HCT116 (cell line): ENCODE data around the gene BCR. TPM values are rescaled to one million over a fixed set of nuclear protein-coding genes. Genes with fewer than 3 reads are reported as not detected.

Experiments
- ATAC-seq: fragments of 200-7000 bp; cut with Tn5 transposase; 2 replicates; pipeline ENCODE4 v1.9.1; 2020; ENCODE audit warnings: mild to moderate bottlenecking, moderate library complexity
- BruUV-seq: library from RNA; stranded (reverse); fragments of 400-500 nt; replicated peaks from 2 replicates; lab custom pipeline; 2021; lab: Mats Ljungman, UMichigan
- CTCF ChIA-PET: fragments of 300-600 bp; sonication (Branson Sonifier 250); formaldehyde crosslinking; loops from one replicate; lab custom pipeline; 2021; ENCODE audit warnings: antibody characterized with exemption; lab: Charles Lee
- POLR2A ChIA-PET: fragments of 300-600, 350-600 bp; sonication (Branson Sonifier 250); formaldehyde crosslinking; loops from one replicate; lab custom pipeline; 2021; ENCODE audit warnings: antibody characterized with exemption; lab: Charles Lee
- RAD21 ChIA-PET, 2 experiments: fragments of 300-600 bp; sonication (Branson Sonifier 250); formaldehyde crosslinking; loops; one replicate each; lab custom pipeline; 2023; ENCODE audit warnings: low total read pairs in 2 of 2; ENCODE audit not compliant: uncharacterized antibody in 2 of 2, unreplicated experiment in 2 of 2, low non-redundant PET in 1 of 2; lab: Charles Lee
- DNase-seq: peaks from one replicate; pipeline ENCODE4 v3.0.0-alpha.2; 2010; ENCODE audit warnings: low read depth, low spot score
- H2AFZ ChIP-seq: fragments of 200-600 bp; shearing (Covaris generic), sonication (generic); 2 replicates; pipeline ENCODE4 v1.6.1; 2017; ENCODE audit warnings: low read depth, mixed run types, mixed read lengths, antibody characterized with exemption, low read length; ENCODE audit not compliant: poor library complexity, severe bottlenecking
- H3K27ac ChIP-seq: 2 replicates; pipeline ENCODE4 v1.5.1; 2012; ENCODE audit warnings: low read depth, low read length
- H3K27me3 ChIP-seq: fragments of 200-600 bp; sonication (generic); 2 replicates; pipeline ENCODE4 v1.6.1; 2016; ENCODE audit warnings: mixed run types, low read length, mixed read lengths; ENCODE audit not compliant: insufficient read depth
- H3K36me3 ChIP-seq, 2 experiments: fragments of 200-500 bp in 1 of 2; fragments of 200-600 bp in 1 of 2; sonication (Bioruptor generic) in 1 of 2; sonication (generic) in 1 of 2; 2 replicates each; pipeline versions ENCODE4 v1.5.1 to v1.6.1; 2014 to 2016; ENCODE audit warnings: low read length in 2 of 2, inconsistent platforms in 1 of 2, mixed read lengths in 1 of 2, mixed run types in 1 of 2; ENCODE audit not compliant: insufficient read depth in 2 of 2, control insufficient read depth in 1 of 2
- H3K4me1 ChIP-seq, 2 experiments: fragments of 200-600 bp in 1 of 2; sonication (generic) in 1 of 2; 2 replicates each; pipeline versions ENCODE4 v1.5.1 to v1.6.1; 2012 to 2017; ENCODE audit warnings: low read length in 2 of 2, inconsistent platforms in 1 of 2, mild to moderate bottlenecking in 1 of 2, mixed read lengths in 1 of 2, mixed run types in 1 of 2, moderate library complexity in 1 of 2; ENCODE audit not compliant: insufficient read depth in 2 of 2, control insufficient read depth in 1 of 2
- H3K4me2 ChIP-seq: fragments of 200-600 bp; sonication (generic); 2 replicates; pipeline ENCODE4 v1.6.1; 2017; ENCODE audit warnings: mixed run types, low read length, mixed read lengths
- H3K4me3 ChIP-seq, 2 experiments: fragments of 200-600 bp in 1 of 2; sonication (generic) in 1 of 2; replicated peaks in 1 of 2; 2 replicates each; pipeline ENCODE4 v1.5.1; 2011 to 2016; ENCODE audit warnings: low read length in 2 of 2, control low read depth in 1 of 2, low read depth in 1 of 2, mild to moderate bottlenecking in 1 of 2, mixed read lengths in 1 of 2, mixed run types in 1 of 2
- H3K79me2 ChIP-seq: fragments of 200-600 bp; sonication (generic); 2 replicates; pipeline ENCODE4 v1.6.1; 2017; ENCODE audit warnings: mild to moderate bottlenecking, mixed run types, low read length, moderate library complexity, mixed read lengths; ENCODE audit not compliant: insufficient read depth
- H3K9ac ChIP-seq: fragments of 200-600 bp; sonication (generic); 2 replicates; pipeline ENCODE4 v1.6.1; 2016; ENCODE audit warnings: low read length, mixed read lengths
- H3K9me2 ChIP-seq: fragments of 200-600 bp; sonication (generic), shearing (Covaris generic); 2 replicates; pipeline ENCODE4 v1.6.1; 2017; ENCODE audit warnings: mixed run types, mild to moderate bottlenecking, moderate library complexity; ENCODE audit not compliant: insufficient read depth
- H3K9me3 ChIP-seq, 2 experiments: fragments of 200-500 bp in 1 of 2; fragments of 200-600 bp in 1 of 2; sonication (Bioruptor generic) in 1 of 2; sonication (generic) in 1 of 2; 2 replicates each; pipeline ENCODE4 v1.6.1; 2014 to 2017; ENCODE audit warnings: low read length in 2 of 2, mixed read lengths in 2 of 2, inconsistent platforms in 1 of 2, low read depth in 1 of 2, mild to moderate bottlenecking in 1 of 2, mixed run types in 1 of 2, moderate library complexity in 1 of 2; ENCODE audit not compliant: control insufficient read depth in 1 of 2, insufficient read depth in 1 of 2
- H4K20me1 ChIP-seq: fragments of 200-600 bp; sonication (generic), shearing (Covaris generic); 2 replicates; pipeline ENCODE4 v1.6.1; 2017; ENCODE audit warnings: mixed run types, mild to moderate bottlenecking, moderate library complexity; ENCODE audit not compliant: insufficient read depth
- CBX3 ChIP-seq: IDR thresholded peaks from 2 replicates; pipeline ENCODE4 v1.6.1; 2012; ENCODE audit warnings: low read depth
- EGR1 ChIP-seq: IDR thresholded peaks from 2 replicates; pipeline ENCODE4 v1.6.1; 2012; ENCODE audit warnings: low read depth
- intact Hi-C: fragments of 100-400 bp; cut with micrococcal nuclease; formaldehyde crosslinking; loops from 2 replicates; pipeline ENCODE4 v1.10.0; 2022
- total RNA-seq: library from RNA; stranded (reverse); gene quantifications from one replicate; pipeline ENCODE4 v1.2.1, GENCODE V29; 2021; ENCODE audit not compliant: unreplicated experiment
- TF ChIP-seq, protein P1 (sequence below), 3 experiments: fragments of 200-600 bp in 1 of 3; sonication (generic) in 1 of 3; IDR thresholded peaks in 2 of 3; conservative IDR thresholded peaks in 1 of 3; 2 replicates each; pipeline ENCODE4 v1.5.1; 2012 to 2017; ENCODE audit warnings: low read depth in 2 of 3, low read length in 2 of 3, antibody characterized with exemption in 1 of 3, borderline replicate concordance in 1 of 3, control low read depth in 1 of 3, mild to moderate bottlenecking in 1 of 3, mixed read lengths in 1 of 3, mixed run types in 1 of 3, moderate library complexity in 1 of 3; ENCODE audit not compliant: insufficient read depth in 1 of 3
- TF ChIP-seq, protein P2 (sequence below): IDR thresholded peaks from 2 replicates; pipeline ENCODE4 v1.6.1; 2012; ENCODE audit warnings: low read depth
- TF ChIP-seq, protein P3 (sequence below): IDR thresholded peaks from 2 replicates; pipeline ENCODE4 v1.6.1; 2012

BCR gene
- total RNA-seq, 1 experiment from 2014 or later, result 39.7 TPM

DNA sequence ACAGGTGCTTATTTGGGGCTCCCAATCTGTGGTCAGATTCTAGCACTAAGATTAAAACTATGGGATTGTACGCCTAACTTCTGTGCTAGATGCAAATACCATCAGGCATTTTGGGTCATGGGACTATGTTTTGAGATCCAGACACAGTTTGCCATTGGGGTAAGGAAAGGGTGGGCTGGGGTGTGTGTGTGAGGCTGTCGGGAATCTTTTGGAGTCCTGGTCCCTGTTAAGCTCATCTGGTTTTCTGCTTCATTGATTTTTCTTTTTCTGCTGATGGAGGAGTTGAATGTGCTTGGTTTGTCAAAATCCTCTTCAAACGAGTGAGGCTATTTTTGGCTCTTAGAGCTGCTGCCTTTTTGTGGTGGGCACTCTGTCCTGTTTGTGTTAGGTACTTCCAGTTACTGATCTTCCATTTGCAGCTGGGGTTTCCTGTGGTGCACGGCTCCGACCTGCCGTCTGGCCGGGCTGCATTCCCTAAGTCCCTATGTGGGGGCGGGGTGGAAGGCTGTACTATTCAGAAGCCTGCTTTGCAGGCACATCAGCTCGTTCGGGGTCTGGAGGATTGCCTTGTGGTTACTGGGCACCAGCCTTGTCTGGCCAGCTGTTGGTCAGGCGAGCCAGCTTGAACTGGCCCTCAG is 2.9 kb downstream of the BCR start:
- Histone ChIP-seq H3K27ac (no peak overlapping the region), H3K9ac (peak overlapping the region; percentile 19; the same call in 1 of the 2 replicates), H3K4me3 (peak overlapping the region in 1 of 2 experiments; percentile 69; a peak in 2 of 4 replicates)
- CTCF ChIA-PET, result interaction anchor here (1.8 kb wide), 1 partner anchor 99 kb away, joined by 7 read pairs; no protein-coding TSS in a partner anchor
- intact Hi-C loops, result no loop called here
- RAD21 ChIA-PET, result no interaction called here
- POLR2A ChIA-PET, result no interaction called here
- BruUV-seq, result no TSS peak
- TF ChIP-seq EGR1 (no peak), CBX3 (no peak)
- TF ChIP-seq, protein P1, sequence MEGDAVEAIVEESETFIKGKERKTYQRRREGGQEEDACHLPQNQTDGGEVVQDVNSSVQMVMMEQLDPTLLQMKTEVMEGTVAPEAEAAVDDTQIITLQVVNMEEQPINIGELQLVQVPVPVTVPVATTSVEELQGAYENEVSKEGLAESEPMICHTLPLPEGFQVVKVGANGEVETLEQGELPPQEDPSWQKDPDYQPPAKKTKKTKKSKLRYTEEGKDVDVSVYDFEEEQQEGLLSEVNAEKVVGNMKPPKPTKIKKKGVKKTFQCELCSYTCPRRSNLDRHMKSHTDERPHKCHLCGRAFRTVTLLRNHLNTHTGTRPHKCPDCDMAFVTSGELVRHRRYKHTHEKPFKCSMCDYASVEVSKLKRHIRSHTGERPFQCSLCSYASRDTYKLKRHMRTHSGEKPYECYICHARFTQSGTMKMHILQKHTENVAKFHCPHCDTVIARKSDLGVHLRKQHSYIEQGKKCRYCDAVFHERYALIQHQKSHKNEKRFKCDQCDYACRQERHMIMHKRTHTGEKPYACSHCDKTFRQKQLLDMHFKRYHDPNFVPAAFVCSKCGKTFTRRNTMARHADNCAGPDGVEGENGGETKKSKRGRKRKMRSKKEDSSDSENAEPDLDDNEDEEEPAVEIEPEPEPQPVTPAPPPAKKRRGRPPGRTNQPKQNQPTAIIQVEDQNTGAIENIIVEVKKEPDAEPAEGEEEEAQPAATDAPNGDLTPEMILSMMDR (IDR thresholded peaks at IDR 0.05 in 2 of 3, conservative IDR thresholded peaks at IDR 0.05 in 1 of 3; ENCODE audit: borderline replicate concordance in 1 of 3, insufficient read depth in 1 of 3, low read depth in 2 of 3, low read length in 2 of 3), result no peak
- TF ChIP-seq, protein P2, sequence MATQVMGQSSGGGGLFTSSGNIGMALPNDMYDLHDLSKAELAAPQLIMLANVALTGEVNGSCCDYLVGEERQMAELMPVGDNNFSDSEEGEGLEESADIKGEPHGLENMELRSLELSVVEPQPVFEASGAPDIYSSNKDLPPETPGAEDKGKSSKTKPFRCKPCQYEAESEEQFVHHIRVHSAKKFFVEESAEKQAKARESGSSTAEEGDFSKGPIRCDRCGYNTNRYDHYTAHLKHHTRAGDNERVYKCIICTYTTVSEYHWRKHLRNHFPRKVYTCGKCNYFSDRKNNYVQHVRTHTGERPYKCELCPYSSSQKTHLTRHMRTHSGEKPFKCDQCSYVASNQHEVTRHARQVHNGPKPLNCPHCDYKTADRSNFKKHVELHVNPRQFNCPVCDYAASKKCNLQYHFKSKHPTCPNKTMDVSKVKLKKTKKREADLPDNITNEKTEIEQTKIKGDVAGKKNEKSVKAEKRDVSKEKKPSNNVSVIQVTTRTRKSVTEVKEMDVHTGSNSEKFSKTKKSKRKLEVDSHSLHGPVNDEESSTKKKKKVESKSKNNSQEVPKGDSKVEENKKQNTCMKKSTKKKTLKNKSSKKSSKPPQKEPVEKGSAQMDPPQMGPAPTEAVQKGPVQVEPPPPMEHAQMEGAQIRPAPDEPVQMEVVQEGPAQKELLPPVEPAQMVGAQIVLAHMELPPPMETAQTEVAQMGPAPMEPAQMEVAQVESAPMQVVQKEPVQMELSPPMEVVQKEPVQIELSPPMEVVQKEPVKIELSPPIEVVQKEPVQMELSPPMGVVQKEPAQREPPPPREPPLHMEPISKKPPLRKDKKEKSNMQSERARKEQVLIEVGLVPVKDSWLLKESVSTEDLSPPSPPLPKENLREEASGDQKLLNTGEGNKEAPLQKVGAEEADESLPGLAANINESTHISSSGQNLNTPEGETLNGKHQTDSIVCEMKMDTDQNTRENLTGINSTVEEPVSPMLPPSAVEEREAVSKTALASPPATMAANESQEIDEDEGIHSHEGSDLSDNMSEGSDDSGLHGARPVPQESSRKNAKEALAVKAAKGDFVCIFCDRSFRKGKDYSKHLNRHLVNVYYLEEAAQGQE, result no peak
- TF ChIP-seq, protein P3, sequence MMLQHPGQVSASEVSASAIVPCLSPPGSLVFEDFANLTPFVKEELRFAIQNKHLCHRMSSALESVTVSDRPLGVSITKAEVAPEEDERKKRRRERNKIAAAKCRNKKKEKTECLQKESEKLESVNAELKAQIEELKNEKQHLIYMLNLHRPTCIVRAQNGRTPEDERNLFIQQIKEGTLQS, result no peak
- TF ChIP-seq, all 23 proteins: peak for 0
- Histone ChIP-seq H3K9me3 (no peaks in the 10 kb centered on the region), H3K27me3 (no peaks in the 10 kb centered on the region), H3K79me2 (peaks cover 70% of the 10 kb centered on the region), H3K4me1 (peaks cover 34 to 47% of the 10 kb centered on the region in 2 experiments), H3K9me2 (no peaks in the 10 kb centered on the region), H4K20me1 (peaks cover 10% of the 10 kb centered on the region; the same call in 1 of the 2 replicates), H2AFZ (no peak overlapping the region), H3K4me2 (peak overlapping the region; percentile 83), H3K36me3 (peaks cover 0 to 20% of the 10 kb centered on the region in 2 experiments; a peak in 2 of 4 replicates)
- DNase-seq, result no peak
- no peak for ATAC-seq
